ENCODE data around the gene TAF3. TPM values are rescaled to one million over a fixed set of nuclear protein-coding genes. Genes with fewer than 3 reads are reported as not detected.
A peak's percentile ranks its signal among the peaks of the same experiment; 100 is the strongest.

TAF3 gene
- total RNA-seq, 2 donors from 2014 or later = 9.7 to 14.0 TPM

DNA sequence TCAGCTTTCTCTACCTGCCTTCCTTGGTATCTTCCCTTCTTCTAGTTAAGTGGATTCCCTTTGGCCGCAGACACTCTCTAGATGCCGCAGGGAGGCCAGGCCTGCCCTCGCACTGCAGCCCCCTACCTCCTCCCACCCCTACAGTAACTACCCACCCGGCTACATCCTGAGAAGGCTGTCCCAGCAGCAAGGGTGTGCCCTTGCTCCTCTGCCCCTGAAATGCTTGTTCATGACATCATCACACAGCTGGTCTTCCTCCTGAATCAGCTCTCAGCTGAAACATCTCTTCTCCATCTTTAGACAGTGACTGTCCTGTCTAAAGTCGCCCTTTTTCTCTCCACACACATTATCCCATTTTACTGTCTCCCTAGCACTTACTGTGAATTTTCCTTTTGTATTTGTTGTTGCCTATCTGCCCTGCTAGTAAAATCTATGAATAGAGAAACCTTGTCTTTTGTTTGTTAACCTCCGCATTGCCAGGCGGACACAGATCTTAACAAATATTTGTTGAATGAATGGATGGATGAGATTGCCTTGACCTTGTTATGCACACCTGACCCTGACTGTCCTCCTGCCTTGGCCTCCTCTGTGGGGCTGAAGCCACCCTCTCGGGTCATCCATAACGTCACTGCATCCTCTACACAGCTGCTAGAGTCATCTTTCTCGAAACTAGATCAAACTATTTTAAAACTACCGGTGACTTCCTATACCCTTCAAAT is 127.3 kb downstream of the TAF3 start:
- Mint-ChIP-seq H3K4me3 (no peak overlapping the region), H3K4me1 (peaks cover 21% of the 10 kb centered on the region)

DNA sequence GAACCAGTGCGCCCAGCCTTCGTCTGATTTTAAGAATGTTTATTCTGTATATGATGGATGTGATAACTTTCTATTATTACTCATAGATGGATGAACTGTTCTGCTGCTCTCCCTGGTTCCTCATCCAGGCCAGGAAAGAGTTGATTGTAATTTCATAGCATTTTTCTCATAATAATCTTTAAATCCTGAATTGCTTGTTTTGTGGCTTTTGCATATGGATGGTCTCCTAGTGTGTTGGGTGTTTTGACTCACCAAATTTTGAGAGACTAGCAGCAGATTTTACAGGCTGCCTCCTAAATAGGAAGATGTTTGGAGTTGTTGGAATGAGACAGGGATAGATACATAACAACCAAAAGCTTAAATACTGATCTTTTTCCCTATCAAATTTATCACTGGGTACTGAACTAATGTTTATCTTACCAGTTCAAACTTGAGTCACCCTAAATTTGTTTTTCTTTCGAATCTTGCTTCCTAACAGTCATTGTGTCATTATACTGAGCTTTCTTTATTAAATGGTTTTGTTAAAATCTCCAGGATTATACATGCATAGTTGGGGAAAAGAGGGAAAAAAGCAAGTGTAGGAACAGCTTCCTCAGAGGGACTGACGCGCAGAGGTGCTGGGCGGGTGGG is 130.2 kb downstream of the TAF3 start:
- H3K36me3 Mint-ChIP-seq (ENCODE audit: low read depth) = peaks cover 8% of the 10 kb centered on the region
- ATAC-seq (replicated peaks) = no peak
- no peak overlapping the region for H3K4me3 Mint-ChIP-seq
- H3K9me3 Mint-ChIP-seq = no peaks in the 10 kb centered on the region
- peaks cover 9% of the 10 kb centered on the region for H3K4me1 Mint-ChIP-seq
- H3K27ac Mint-ChIP-seq = no peak overlapping the region
- no peaks in the 10 kb centered on the region for H3K27me3 Mint-ChIP-seq

More for the DNA sequence above, 127.3 kb downstream of the TAF3 start:
- peaks cover 14% of the 10 kb centered on the region for H3K36me3 Mint-ChIP-seq (ENCODE audit: low read depth)
- H3K27me3 Mint-ChIP-seq = no peaks in the 10 kb centered on the region
- H3K9me3 Mint-ChIP-seq = no peaks in the 10 kb centered on the region
- no peak for ATAC-seq (replicated peaks)
- H3K27ac Mint-ChIP-seq = no peak overlapping the region

GRCh38 chr10:7950981-7951847 is 132.9 kb downstream of the TAF3 start:
- Mint-ChIP-seq H3K4me3 (no peak overlapping the region), H3K36me3 (ENCODE audit: low read depth) (no peaks in the 10 kb centered on the region), H3K4me1 (peaks cover 5% of the 10 kb centered on the region), H3K27ac (no peak overlapping the region), H3K27me3 (no peaks in the 10 kb centered on the region), H3K9me3 (no peaks in the 10 kb centered on the region)
- ATAC-seq (replicated peaks) = no peak

DNA sequence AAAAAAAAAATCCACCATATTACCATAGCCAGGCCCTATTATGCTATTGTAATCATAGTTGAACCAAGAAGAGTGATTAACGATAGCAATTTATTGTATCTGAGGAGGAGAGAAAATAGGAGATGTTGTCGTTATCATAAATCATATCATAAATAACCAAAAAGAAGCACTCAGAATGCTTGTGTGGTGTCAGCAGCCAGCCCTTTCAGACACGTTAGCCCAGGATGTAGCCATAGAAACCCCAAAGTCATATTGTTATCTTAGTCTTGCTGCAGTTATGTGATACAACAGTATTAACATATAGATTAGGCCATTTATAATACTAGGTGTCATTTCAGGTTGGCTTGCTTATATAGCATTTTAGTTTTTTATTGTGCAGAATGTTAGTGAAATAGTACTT is 134.0 kb downstream of the TAF3 start:
- Mint-ChIP-seq H3K9me3 (no peaks in the 10 kb centered on the region), H3K4me3 (no peak overlapping the region), H3K4me1 (peaks cover 8% of the 10 kb centered on the region), H3K36me3 (ENCODE audit: low read depth) (no peaks in the 10 kb centered on the region), H3K27me3 (no peaks in the 10 kb centered on the region), H3K27ac (peak overlapping the region; percentile 21)
- no peak for ATAC-seq (replicated peaks)

GRCh38 chr10:7953447-7953846 is 135.1 kb downstream of the TAF3 start:
- Mint-ChIP-seq H3K27me3 (no peaks in the 10 kb centered on the region), H3K36me3 (ENCODE audit: low read depth) (no peaks in the 10 kb centered on the region), H3K4me1 (peaks cover 8% of the 10 kb centered on the region), H3K27ac (no peak overlapping the region), H3K4me3 (no peak overlapping the region), H3K9me3 (no peaks in the 10 kb centered on the region)
- ATAC-seq (replicated peaks) = no peak

GRCh38 chr10:7955446-7955845 is 137.1 kb downstream of the TAF3 start:
- no peaks in the 10 kb centered on the region for H3K36me3 Mint-ChIP-seq (ENCODE audit: low read depth)
- no peaks in the 10 kb centered on the region for H3K27me3 Mint-ChIP-seq
- H3K27ac Mint-ChIP-seq = no peak overlapping the region
- H3K9me3 Mint-ChIP-seq = no peaks in the 10 kb centered on the region
- peaks cover 3% of the 10 kb centered on the region for H3K4me1 Mint-ChIP-seq
- H3K4me3 Mint-ChIP-seq = no peak overlapping the region
- no peak for ATAC-seq (replicated peaks)

GRCh38 chr10:7956508-7956907 is 138.2 kb downstream of the TAF3 start:
- ATAC-seq (replicated peaks) = peak; percentile 34
- Mint-ChIP-seq H3K9me3 (no peaks in the 10 kb centered on the region), H3K36me3 (ENCODE audit: low read depth) (no peaks in the 10 kb centered on the region), H3K4me1 (peaks cover 3% of the 10 kb centered on the region), H3K27me3 (no peaks in the 10 kb centered on the region), H3K4me3 (no peak overlapping the region), H3K27ac (no peak overlapping the region)

- H3K4me1 Mint-ChIP-seq = peaks cover 3% of the 10 kb centered on the region
- ATAC-seq (replicated peaks) = no peak
- no peaks in the 10 kb centered on the region for H3K36me3 Mint-ChIP-seq (ENCODE audit: low read depth)
- no peaks in the 10 kb centered on the region for H3K9me3 Mint-ChIP-seq
- H3K27ac Mint-ChIP-seq = no peak overlapping the region
- no peaks in the 10 kb centered on the region for H3K27me3 Mint-ChIP-seq
- H3K4me3 Mint-ChIP-seq = no peak overlapping the region
Observed at GRCh38 chr10:7957591-7957990, 139.3 kb downstream of the TAF3 start.

DNA sequence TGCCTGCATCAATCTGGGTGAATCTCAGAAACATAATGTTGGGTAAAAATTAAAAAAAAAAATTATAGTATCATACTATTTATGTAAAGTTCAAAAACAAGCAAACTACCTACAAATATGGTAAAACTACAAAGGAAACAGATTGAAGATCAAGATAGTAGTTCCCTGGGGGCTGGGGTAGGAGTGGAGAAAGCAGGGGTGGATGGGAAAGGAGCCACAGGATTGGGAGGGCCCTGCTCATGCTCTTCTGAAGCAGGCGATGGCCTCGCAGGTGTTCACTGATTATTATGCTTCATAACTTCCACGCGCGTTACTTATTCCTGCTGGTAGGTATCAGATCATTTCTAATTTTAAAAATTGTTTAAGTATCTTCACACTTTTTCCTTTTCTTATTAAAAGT is 140.1 kb downstream of the TAF3 start:
- Mint-ChIP-seq H3K27me3 (no peaks in the 10 kb centered on the region), H3K4me3 (no peak overlapping the region)

DNA sequence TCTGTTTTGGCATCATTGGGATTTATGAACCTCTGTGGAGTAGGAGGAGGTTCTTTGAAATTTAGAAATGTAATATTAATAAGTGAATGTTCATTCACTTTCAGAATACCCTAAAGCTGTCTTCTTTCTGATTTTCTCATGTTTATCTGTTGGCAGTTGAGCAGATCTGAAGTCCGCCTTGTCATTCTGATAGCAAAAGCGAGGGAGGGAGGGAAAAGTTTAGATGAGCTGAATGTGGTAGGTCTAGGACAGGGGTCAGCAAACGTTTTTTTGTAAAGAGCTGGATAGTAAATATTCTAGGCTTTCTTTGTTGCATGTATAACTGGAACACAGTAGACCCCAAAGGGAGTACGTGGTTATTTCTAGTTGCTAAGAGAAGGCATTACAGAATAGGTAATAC is 141.8 kb downstream of the TAF3 start:
- H3K9me3 Mint-ChIP-seq = no peaks in the 10 kb centered on the region
- no peak overlapping the region for H3K4me3 Mint-ChIP-seq
- H3K36me3 Mint-ChIP-seq (ENCODE audit: low read depth) = no peaks in the 10 kb centered on the region
- no peak for ATAC-seq (replicated peaks)
- H3K4me1 Mint-ChIP-seq = peaks cover 3% of the 10 kb centered on the region
- H3K27me3 Mint-ChIP-seq = no peaks in the 10 kb centered on the region
- no peak overlapping the region for H3K27ac Mint-ChIP-seq

More for the DNA sequence above, 140.1 kb downstream of the TAF3 start:
- Mint-ChIP-seq H3K9me3 (no peaks in the 10 kb centered on the region), H3K36me3 (ENCODE audit: low read depth) (no peaks in the 10 kb centered on the region), H3K4me1 (peaks cover 3% of the 10 kb centered on the region), H3K27ac (no peak overlapping the region)
- ATAC-seq (replicated peaks) = no peak

DNA sequence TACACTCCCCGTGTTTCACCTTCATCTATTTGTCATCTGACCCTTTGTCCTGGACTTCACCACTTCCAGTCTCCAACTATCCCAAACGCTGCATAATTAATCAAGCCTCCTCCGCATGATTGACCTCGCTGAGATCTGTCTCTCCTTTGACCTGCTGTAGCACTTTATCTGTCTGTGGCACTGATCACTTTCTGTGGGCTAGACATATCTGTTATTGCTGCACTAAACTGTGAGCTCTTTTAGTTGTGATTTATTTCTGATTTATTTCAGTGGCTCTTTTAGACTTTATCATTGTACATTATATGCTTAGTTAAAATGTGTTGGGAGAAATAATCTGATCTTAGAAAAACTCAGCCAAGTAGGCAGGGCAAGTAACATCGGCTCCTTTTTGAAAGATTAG is 144.3 kb downstream of the TAF3 start:
- Mint-ChIP-seq H3K36me3 (ENCODE audit: low read depth) (peaks cover 8% of the 10 kb centered on the region), H3K9me3 (no peaks in the 10 kb centered on the region), H3K27me3 (no peaks in the 10 kb centered on the region), H3K4me3 (no peak overlapping the region), H3K4me1 (no peaks in the 10 kb centered on the region), H3K27ac (no peak overlapping the region)
- no peak for ATAC-seq (replicated peaks)

GRCh38 chr10:7965457-7965856 is 147.2 kb downstream of the TAF3 start:
- no peak for ATAC-seq (replicated peaks)
- Mint-ChIP-seq H3K36me3 (ENCODE audit: low read depth) (peaks cover 8% of the 10 kb centered on the region), H3K27ac (no peak overlapping the region), H3K4me1 (no peaks in the 10 kb centered on the region), H3K27me3 (no peaks in the 10 kb centered on the region), H3K4me3 (no peak overlapping the region), H3K9me3 (no peaks in the 10 kb centered on the region)

- no peak for ATAC-seq (replicated peaks)
- peaks cover 3% of the 10 kb centered on the region for H3K4me1 Mint-ChIP-seq
- H3K27me3 Mint-ChIP-seq = no peaks in the 10 kb centered on the region
- peaks cover 8% of the 10 kb centered on the region for H3K36me3 Mint-ChIP-seq (ENCODE audit: low read depth)
- no peak overlapping the region for H3K27ac Mint-ChIP-seq
- H3K9me3 Mint-ChIP-seq = no peaks in the 10 kb centered on the region
- no peak overlapping the region for H3K4me3 Mint-ChIP-seq
Observed at GRCh38 chr10:7967035-7967434, 148.7 kb downstream of the TAF3 start.

GRCh38 chr10:7968510-7969112 is 150.3 kb downstream of the TAF3 start:
- no peak overlapping the region for H3K27ac Mint-ChIP-seq
- no peak for ATAC-seq (replicated peaks)
- no peaks in the 10 kb centered on the region for H3K9me3 Mint-ChIP-seq
- H3K36me3 Mint-ChIP-seq (ENCODE audit: low read depth) = peaks cover 8% of the 10 kb centered on the region
- no peaks in the 10 kb centered on the region for H3K27me3 Mint-ChIP-seq
- no peak overlapping the region for H3K4me3 Mint-ChIP-seq
- H3K4me1 Mint-ChIP-seq = peaks cover 4% of the 10 kb centered on the region
